H1 (cell line): Measurements from ENCODE around the gene CDC45. TPM values are rescaled to one million over a fixed set of nuclear protein-coding genes. Genes with fewer than 3 reads are reported as not detected.

Experiments
- CTCF ChIA-PET: fragments of 300-600 bp; sonication (Branson Sonifier 250); formaldehyde crosslinking; loops from one replicate; lab custom pipeline; 2021; ENCODE audit not compliant: partially characterized antibody; lab: Charles Lee
- POLR2A ChIA-PET: fragments of 300-600 bp; sonication (Branson Sonifier 250); formaldehyde crosslinking; loops from one replicate; lab custom pipeline; 2021; ENCODE audit warnings: inconsistent platforms; ENCODE audit not compliant: partially characterized antibody; lab: Charles Lee
- DNase-seq, 2 experiments: peaks; one replicate each; pipeline versions ENCODE4 v3.0.0 to v3.0.0-alpha.2; 2010 to 2022; ENCODE audit warnings: low spot score in 2 of 2, low read depth in 1 of 2, mixed read lengths in 1 of 2
- FAIRE-seq: peaks from 2 replicates; lab custom pipeline; 2011; peaks lifted over from hg19 to GRCh38; lab: Jason Lieb, UNC
- H2AFZ ChIP-seq: 2 replicates; pipeline ENCODE4 v1.8.1; 2012; ENCODE audit warnings: low read length, inconsistent platforms
- H2AK5ac ChIP-seq: 2 replicates; pipeline ENCODE4 v1.6.1; 2013; ENCODE audit warnings: low read depth, low read length
- H2BK120ac ChIP-seq: replicated peaks from 2 replicates; pipeline ENCODE3; 2013; ENCODE audit warnings: low read depth, low read length, inconsistent platforms
- H2BK12ac ChIP-seq: 2 replicates; pipeline ENCODE4 v1.6.1; 2013; ENCODE audit warnings: low read depth, low read length
- H2BK15ac ChIP-seq: 2 replicates; pipeline ENCODE4 v1.6.1; 2013; ENCODE audit warnings: low read length
- H2BK20ac ChIP-seq: 2 replicates; pipeline ENCODE4 v1.6.1; 2013; ENCODE audit warnings: low read length
- H2BK5ac ChIP-seq: 2 replicates; pipeline ENCODE4 v1.6.1; 2013; ENCODE audit warnings: low read depth, low read length
- H3K14ac ChIP-seq: 2 replicates; pipeline ENCODE4 v1.6.1; 2013; ENCODE audit warnings: inconsistent platforms; ENCODE audit not compliant: insufficient read length
- H3K18ac ChIP-seq: 2 replicates; pipeline ENCODE4 v1.6.1; 2013; ENCODE audit warnings: low read length; ENCODE audit errors: extremely low read depth
- H3K23ac ChIP-seq: 2 replicates; pipeline ENCODE4 v1.6.1; 2013; ENCODE audit warnings: inconsistent platforms; ENCODE audit not compliant: insufficient read length
- H3K23me2 ChIP-seq: 2 replicates; pipeline ENCODE4 v1.6.1; 2013; ENCODE audit warnings: low read depth, low read length
- H3K27ac ChIP-seq: 2 replicates; pipeline ENCODE4 v1.6.1; 2011; ENCODE audit warnings: low read depth, low read length, inconsistent platforms
- H3K27me3 ChIP-seq, 4 experiments: replicated peaks in 1 of 4; 1 replicate in 1 of 4; 2 replicates in 3 of 4; pipeline versions ENCODE4 v1.6.1 to v1.8.1; 2011 to 2013; ENCODE audit warnings: low read length in 3 of 4, mild to moderate bottlenecking in 3 of 4, inconsistent platforms in 2 of 4, mixed read lengths in 2 of 4, moderate library complexity in 1 of 4; ENCODE audit not compliant: control insufficient read depth in 3 of 4, insufficient read depth in 3 of 4; ENCODE audit errors: extremely low read depth in 1 of 4
- H3K36me3 ChIP-seq, 4 experiments: 2 replicates each; pipeline versions ENCODE4 v1.6.1 to v1.8.1; 2011 to 2013; ENCODE audit warnings: mild to moderate bottlenecking in 4 of 4, low read length in 3 of 4, moderate library complexity in 2 of 4, control low read depth in 1 of 4, inconsistent platforms in 1 of 4; ENCODE audit not compliant: insufficient read depth in 4 of 4, control insufficient read depth in 2 of 4
- H3K4ac ChIP-seq: replicated peaks from 2 replicates; pipeline ENCODE3; 2013; ENCODE audit warnings: low read length, low read depth, mixed read lengths, inconsistent platforms; ENCODE audit not compliant: insufficient read length
- H3K4me1 ChIP-seq, 4 experiments: replicated peaks in 1 of 4; 1 replicate in 1 of 4; 2 replicates in 3 of 4; pipeline versions ENCODE4 v1.6.1 to v1.8.1; 2011 to 2013; ENCODE audit warnings: low read length in 3 of 4, inconsistent platforms in 2 of 4, mixed read lengths in 1 of 4; ENCODE audit not compliant: insufficient read depth in 4 of 4, control insufficient read depth in 3 of 4
- H3K4me2 ChIP-seq, 2 experiments: 2 replicates each; pipeline versions ENCODE4 v1.6.1 to v1.8.1; 2011 to 2013; ENCODE audit warnings: low read depth in 2 of 2, low read length in 2 of 2, control low read depth in 1 of 2, inconsistent platforms in 1 of 2, mild to moderate bottlenecking in 1 of 2; ENCODE audit not compliant: insufficient read depth in 1 of 2
- H3K4me3 ChIP-seq, 4 experiments: fragments of 200-600, 300-600 bp in 1 of 4; sonication (generic), shearing (Covaris generic), sonication (Bioruptor Twin) in 1 of 4; 2 replicates each; pipeline versions ENCODE4 v1.5.1 to v1.8.1; 2011 to 2016; ENCODE audit warnings: low read length in 4 of 4, low read depth in 3 of 4, control low read depth in 2 of 4, inconsistent platforms in 2 of 4, mild to moderate bottlenecking in 2 of 4, mixed read lengths in 1 of 4, moderate library complexity in 1 of 4; ENCODE audit not compliant: insufficient read depth in 2 of 4; ENCODE audit errors: extremely low read depth in 1 of 4
- H3K56ac ChIP-seq: replicated peaks from 2 replicates; pipeline ENCODE3; 2013; ENCODE audit warnings: low read depth, mild to moderate bottlenecking, mixed read lengths, low read length, inconsistent platforms; ENCODE audit not compliant: insufficient read length
- H3K79me1 ChIP-seq: 2 replicates; pipeline ENCODE4 v1.6.1; 2013; ENCODE audit warnings: low read depth, low read length, control low read depth
- H3K79me2 ChIP-seq, 2 experiments: 2 replicates each; pipeline versions ENCODE4 v1.6.1 to v1.8.1; 2012 to 2013; ENCODE audit warnings: low read length in 2 of 2, mild to moderate bottlenecking in 2 of 2, inconsistent platforms in 1 of 2; ENCODE audit not compliant: insufficient read depth in 2 of 2, control insufficient read depth in 1 of 2
- H3K9ac ChIP-seq, 4 experiments: replicated peaks in 1 of 4; 1 replicate in 1 of 4; 2 replicates in 3 of 4; pipeline versions ENCODE4 v1.6.1 to v1.8.1; 2011 to 2013; ENCODE audit warnings: low read depth in 3 of 4, low read length in 3 of 4, control low read depth in 2 of 4, mild to moderate bottlenecking in 2 of 4, moderate library complexity in 2 of 4, inconsistent platforms in 1 of 4; ENCODE audit errors: extremely low read depth in 1 of 4
- H3K9me3 ChIP-seq, 2 experiments: 2 replicates each; pipeline versions ENCODE4 v1.6.1 to v1.8.1; 2012 to 2013; ENCODE audit warnings: mild to moderate bottlenecking in 2 of 2, moderate library complexity in 2 of 2, control low read depth in 1 of 2, inconsistent platforms in 1 of 2, low read depth in 1 of 2, low read length in 1 of 2, mixed read lengths in 1 of 2; ENCODE audit not compliant: insufficient read depth in 2 of 2
- H4K20me1 ChIP-seq, 2 experiments: replicated peaks in 1 of 2; 2 replicates each; pipeline versions ENCODE3 to v1.8.1; 2011 to 2013; ENCODE audit warnings: inconsistent platforms in 2 of 2, low read length in 2 of 2, mild to moderate bottlenecking in 1 of 2; ENCODE audit not compliant: insufficient read depth in 2 of 2, control insufficient read depth in 1 of 2
- H4K5ac ChIP-seq: 2 replicates; pipeline ENCODE4 v1.6.1; 2013; ENCODE audit warnings: low read length, low read depth, mixed read lengths, inconsistent platforms; ENCODE audit not compliant: insufficient read length
- H4K8ac ChIP-seq: 2 replicates; pipeline ENCODE4 v1.8.0; 2013; ENCODE audit warnings: mild to moderate bottlenecking, moderate library complexity, low read length, inconsistent platforms; ENCODE audit not compliant: insufficient read depth; ENCODE audit errors: extremely low read depth
- H4K91ac ChIP-seq: replicated peaks from 2 replicates; pipeline ENCODE3; 2013; ENCODE audit warnings: low read length, mixed read lengths, inconsistent platforms; ENCODE audit not compliant: insufficient read length
- ATF2 ChIP-seq: IDR thresholded peaks from 2 replicates; pipeline ENCODE4 v1.6.1; 2012; ENCODE audit warnings: low read length, inconsistent platforms
- CTBP2 ChIP-seq: IDR thresholded peaks from 2 replicates; pipeline ENCODE4 v1.7.0; 2011; ENCODE audit warnings: borderline replicate concordance, mild to moderate bottlenecking, moderate library complexity, mixed read lengths, low read length; ENCODE audit not compliant: insufficient read depth, insufficient read length
- EP300 ChIP-seq, 2 experiments: IDR thresholded peaks; 1 replicate in 1 of 2; 2 replicates in 1 of 2; pipeline ENCODE4 v1.6.1; 2011 to 2012; ENCODE audit warnings: low read depth in 2 of 2, low read length in 2 of 2, mild to moderate bottlenecking in 2 of 2, borderline replicate concordance in 1 of 2, inconsistent platforms in 1 of 2, moderate library complexity in 1 of 2
- EZH2 ChIP-seq: fragments of 200-600 bp; sonication (generic); IDR thresholded peaks from 2 replicates; pipeline ENCODE4 v1.7.1; 2012; ENCODE audit warnings: low read depth, mild to moderate bottlenecking, moderate library complexity, low read length, inconsistent platforms; ENCODE audit not compliant: severe bottlenecking
- HDAC6 ChIP-seq: IDR thresholded peaks from one replicate; pipeline ENCODE4 v1.7.1; 2012; ENCODE audit warnings: low read depth, mild to moderate bottlenecking, inconsistent platforms, low read length, moderate library complexity
- NRF1 ChIP-seq: IDR thresholded peaks from 2 replicates; pipeline ENCODE4 v1.6.1; 2011; ENCODE audit warnings: mild to moderate bottlenecking, low read depth, low read length, improper control_type of control experiment
- SP2 ChIP-seq: IDR thresholded peaks from 2 replicates; pipeline ENCODE4 v1.6.1; 2012; ENCODE audit warnings: mild to moderate bottlenecking, low read length, inconsistent platforms
- TAF1 ChIP-seq: IDR thresholded peaks from 2 replicates; pipeline ENCODE4 v1.6.1; 2011; ENCODE audit warnings: mild to moderate bottlenecking, low read depth, low read length
- YY1 ChIP-seq: IDR thresholded peaks from 2 replicates; pipeline ENCODE4 v1.6.1; 2011; ENCODE audit warnings: low read depth, mild to moderate bottlenecking, low read length
- whole genome bisulfite sequencing, 2 experiments: shearing (Covaris generic) in 1 of 2; methylation state at CpG; one replicate each; pipeline versions ENCODE4 v1.1.6 to v1.1.7; 2013 to 2015; ENCODE audit warnings: low lambda C conversion rate in 2 of 2, mixed read lengths in 2 of 2, inconsistent platforms in 1 of 2, low coverage in 1 of 2, missing lambda C conversion rate in 1 of 2; ENCODE audit not compliant: insufficient replicate concordance in 2 of 2, insufficient coverage in 1 of 2, insufficient read length in 1 of 2; ENCODE audit errors: extremely low coverage in 1 of 2, missing lambda C conversion rate in 1 of 2; 5-methylcytosine and 5-hydroxymethylcytosine counted together
- polyA plus RNA-seq, 7 experiments: library from polyadenylated mRNA; depleted of rRNA in 3 of 7; stranded (reverse) in 5 of 7; unstranded in 2 of 7; fragments of >200 nt in 5 of 7; fragments of 200-250 nt in 2 of 7; gene quantifications; 1 replicate in 5 of 7; 2 replicates in 1 of 7; 4 replicates in 1 of 7; pipeline versions ENCODE4 v1.2.1 to v1.2.3, GENCODE V29; 2011 to 2013; ENCODE audit warnings: missing spikeins in 2 of 7, mixed read lengths in 2 of 7
- total RNA-seq: library from RNA; stranded (reverse); fragmentation: NEBNext Ultra II Directional; extraction: Animal tissue kit (Norgen Biotek cat#: 25700); gene quantifications from 2 replicates; pipeline ENCODE4 v1.2.1, GENCODE V29; 2021

CDC45 gene
- total and polyA plus RNA-seq, 2 of the 8 experiments (the other 6 are each of a cell fraction or from before 2014, with no cell fraction given): 31.9 to 37.7 TPM

- H2BK12ac ChIP-seq: no peak overlapping the region
- H3K79me2 ChIP-seq: peaks cover 3 to 50% of the 10 kb centered on the region in 2 experiments; a peak in 3 of 4 replicates
- H3K27me3 ChIP-seq: no peaks in the 10 kb centered on the region
- ChIA-PET POLR2A (interaction anchor here (0.6 to 3.7 kb wide), 7 partner anchors 8 to 152 kb away, joined by 3 to 33 read pairs (median 3); partner anchors contain the start of genes C22orf39, HIRA and MRPL40), CTCF (interaction anchor here (0.7 to 1.0 kb wide), 4 partner anchors 46 to 342 kb away, joined by 3 to 5 read pairs (median 4); no protein-coding TSS in a partner anchor)
- no peak overlapping the region for H3K18ac ChIP-seq
- FAIRE-seq (no peak), DNase-seq (no peak)
- H2BK5ac ChIP-seq: no peak overlapping the region
- peaks cover 0 to 8% (median 1%) of the 10 kb centered on the region in 4 experiments; a peak in 2 of 7 replicates for H3K4me1 ChIP-seq
- H3K36me3 ChIP-seq: peaks cover 0 to 18% (median 8%) of the 10 kb centered on the region in 4 experiments; a peak in 5 of 8 replicates
- no peak overlapping the region for H2AFZ ChIP-seq
- no peak overlapping the region for H3K23ac ChIP-seq
- H3K9ac ChIP-seq: peak overlapping the region in 1 of 4 experiments; percentile 99; a peak in 1 of 7 replicates
- H3K23me2 ChIP-seq: peaks cover 14% of the 10 kb centered on the region
- no peak overlapping the region for H4K91ac ChIP-seq
- H2BK120ac ChIP-seq: no peak overlapping the region
- no peak overlapping the region for H2BK20ac ChIP-seq
- no peak overlapping the region for H3K27ac ChIP-seq
- H3K56ac ChIP-seq: no peak overlapping the region
- peak overlapping the region; percentile 87 to 99 (median 94); a peak in 7 of 8 replicates for H3K4me3 ChIP-seq
- no peak overlapping the region for H4K8ac ChIP-seq
- no peak for TF ChIP-seq CTBP2
- TF ChIP-seq YY1: no peak
- no peak for TF ChIP-seq TAF1
- TF ChIP-seq NRF1: no peak
- TF ChIP-seq HDAC6: no peak
- TF ChIP-seq EZH2: no peak
- TF ChIP-seq EP300 (IDR thresholded peaks at IDR 0.05; ENCODE audit: borderline replicate concordance in 1 of 2, low read depth in 2 of 2, low read length in 2 of 2): no peak
- no peak for TF ChIP-seq SP2
- TF ChIP-seq ATF2: no peak
- TF ChIP-seq, all 59 proteins: peak for 0
- Histone ChIP-seq H3K14ac (no peak overlapping the region), H3K4ac (no peak overlapping the region), H4K5ac (no peak overlapping the region), H2AK5ac (no peak overlapping the region), H2BK15ac (no peak overlapping the region), H3K4me2 (peak overlapping the region; percentile 61 to 99), H3K79me1 (peaks cover 5% of the 10 kb centered on the region), H4K20me1 (peaks cover 4 to 20% of the 10 kb centered on the region in 2 experiments), H3K9me3 (no peaks in the 10 kb centered on the region)
- 72% methylated on average over 5 of the region's 5 CpGs; no CpG with 5 or more reads in 1 of the 2 experiments for WGBS, 2 experiments
Observed at GRCh38 chr22:19477321-19478044, 2.2 kb upstream of the CDC45 start.
